ENCODE data around the gene SATB1. TPM values are rescaled to one million over a fixed set of nuclear protein-coding genes. Genes with fewer than 3 reads are reported as not detected.

SATB1 gene
- total RNA-seq, 1 donor from 2014 or later, result 7.7 TPM

GRCh38 chr3:18416332-18416731 is 8.8 kb downstream of the SATB1 start:
- no peak for TF ChIP-seq CTCF (IDR thresholded peaks at IDR 0.05)
- no peaks in the 10 kb centered on the region for H3K9me3 ChIP-seq
- DNase-seq (ENCODE audit: low spot score in 2 of 2), result no peak
- H3K27me3 ChIP-seq, result no peaks in the 10 kb centered on the region
- H3K4me1 ChIP-seq, result peaks cover 0 to 6% of the 10 kb centered on the region in 2 donors
- H3K27ac ChIP-seq, result no peak overlapping the region
- peaks cover 4 to 16% of the 10 kb centered on the region in 2 donors for H3K36me3 ChIP-seq
- intact Hi-C loops (cut with DNase I), result no loop called here
- H3K4me3 ChIP-seq, result no peak overlapping the region

GRCh38 chr3:18415839-18416238 is 9.3 kb downstream of the SATB1 start:
- no peak for TF ChIP-seq CTCF (IDR thresholded peaks at IDR 0.05)
- intact Hi-C loops (cut with DNase I), result no loop called here
- no peaks in the 10 kb centered on the region for H3K9me3 ChIP-seq
- no peak overlapping the region for H3K4me3 ChIP-seq
- peaks cover 0 to 6% of the 10 kb centered on the region in 2 donors for H3K4me1 ChIP-seq
- peaks cover 4 to 19% of the 10 kb centered on the region in 2 donors for H3K36me3 ChIP-seq
- no peak overlapping the region for H3K27ac ChIP-seq
- no peak for DNase-seq (ENCODE audit: low spot score in 2 of 2)
- no peaks in the 10 kb centered on the region for H3K27me3 ChIP-seq

GRCh38 chr3:18415167-18415566 is 10.0 kb downstream of the SATB1 start:
- intact Hi-C loops (cut with DNase I), result no loop called here
- H3K27me3 ChIP-seq, result no peaks in the 10 kb centered on the region
- DNase-seq (ENCODE audit: low spot score in 2 of 2), result no peak
- H3K9me3 ChIP-seq, result no peaks in the 10 kb centered on the region
- no peak overlapping the region for H3K27ac ChIP-seq
- no peak for TF ChIP-seq CTCF (IDR thresholded peaks at IDR 0.05)
- peaks cover 0 to 2% of the 10 kb centered on the region in 2 donors for H3K4me1 ChIP-seq
- H3K36me3 ChIP-seq, result peaks cover 4 to 19% of the 10 kb centered on the region in 2 donors
- no peak overlapping the region for H3K4me3 ChIP-seq

- Histone ChIP-seq H3K4me3 (no peak overlapping the region), H3K4me1 (no peaks in the 10 kb centered on the region), H3K36me3 (peaks cover 4 to 19% of the 10 kb centered on the region in 2 donors), H3K27ac (no peak overlapping the region), H3K27me3 (no peaks in the 10 kb centered on the region), H3K9me3 (no peaks in the 10 kb centered on the region)
- intact Hi-C loops (cut with DNase I), result no loop called here
- DNase-seq (ENCODE audit: low spot score in 2 of 2), result no peak
- no peak for TF ChIP-seq CTCF (IDR thresholded peaks at IDR 0.05)
Observed at GRCh38 chr3:18412684-18413083, 12.5 kb downstream of the SATB1 start.

- no peak overlapping the region for H3K27ac ChIP-seq
- no peaks in the 10 kb centered on the region for H3K4me1 ChIP-seq
- no peaks in the 10 kb centered on the region for H3K27me3 ChIP-seq
- TF ChIP-seq CTCF (IDR thresholded peaks at IDR 0.05), result no peak
- no peak overlapping the region for H3K4me3 ChIP-seq
- H3K36me3 ChIP-seq, result peaks cover 4 to 19% of the 10 kb centered on the region in 2 donors
- intact Hi-C loops (cut with DNase I), result no loop called here
- no peak for DNase-seq (ENCODE audit: low spot score in 2 of 2)
- H3K9me3 ChIP-seq, result no peaks in the 10 kb centered on the region
Observed at GRCh38 chr3:18411541-18411940, 13.6 kb downstream of the SATB1 start.

GRCh38 chr3:18410205-18410604 is 14.9 kb downstream of the SATB1 start:
- TF ChIP-seq CTCF (IDR thresholded peaks at IDR 0.05), result no peak
- Histone ChIP-seq H3K9me3 (no peaks in the 10 kb centered on the region), H3K27ac (no peak overlapping the region), H3K36me3 (peaks cover 4 to 18% of the 10 kb centered on the region in 2 donors), H3K4me3 (no peak overlapping the region), H3K4me1 (no peaks in the 10 kb centered on the region), H3K27me3 (no peaks in the 10 kb centered on the region)
- DNase-seq (ENCODE audit: low spot score in 2 of 2), result no peak
- intact Hi-C loops (cut with DNase I), result no loop called here

Measured in ascending aorta (tissue), 2 donors.